Natural killer cell treated with Interleukin-12 subunit alpha and Interleukin-12 subunit beta and Interleukin-15 and Interleukin-18, amount 100 ng/mL, for 72 hours (primary cell): ENCODE results near the gene SCRN2. TPM values are rescaled to one million over a fixed set of nuclear protein-coding genes. Genes with fewer than 3 reads are reported as not detected.

ENCODE experiments used
- ATAC-seq, 2 donors: fragments of 150-1000 bp; cut with Tn5 transposase in 1 of 2; sonication (Bioruptor Pico), chemical (Tn5 transposase) in 1 of 2; 2 replicates each; pipeline ENCODE4 v1.10.0; 2021
- DNase-seq: peaks from one replicate; pipeline ENCODE4 v3.0.0; 2022; ENCODE audit warnings: low spot score
- H3K27ac Mint-ChIP-seq, 2 donors: 1 replicate in 1 of 2; 2 replicates in 1 of 2; pipeline ENCODE4 v1.8.0; 2022; ENCODE audit warnings: mixed read lengths in 2 of 2, mild to moderate bottlenecking in 1 of 2, moderate library complexity in 1 of 2
- H3K27me3 Mint-ChIP-seq, 2 donors: 1 replicate in 1 of 2; 2 replicates in 1 of 2; pipeline ENCODE4 v1.8.0; 2022; ENCODE audit warnings: mixed read lengths in 2 of 2
- H3K36me3 Mint-ChIP-seq: one replicate; pipeline ENCODE4 v1.8.0; 2022; ENCODE audit warnings: mixed read lengths
- H3K4me1 Mint-ChIP-seq, 2 donors: 1 replicate in 1 of 2; 2 replicates in 1 of 2; pipeline ENCODE4 v1.8.0; 2022; ENCODE audit warnings: low read depth in 2 of 2, mixed read lengths in 2 of 2, mild to moderate bottlenecking in 1 of 2
- H3K4me3 Mint-ChIP-seq: one replicate; pipeline ENCODE4 v1.8.0; 2022; ENCODE audit warnings: mixed read lengths
- H3K9me3 Mint-ChIP-seq: 2 replicates; pipeline ENCODE4 v1.8.0; 2022; ENCODE audit warnings: mixed read lengths
- total RNA-seq, 2 donors: library from RNA; stranded (reverse); gene quantifications; one replicate each; pipeline ENCODE4 v1.2.3, GENCODE V29; 2022

Gene SCRN2
- 10 to 100 TPM; 18.1 to 23.5 TPM for total RNA-seq

DNA sequence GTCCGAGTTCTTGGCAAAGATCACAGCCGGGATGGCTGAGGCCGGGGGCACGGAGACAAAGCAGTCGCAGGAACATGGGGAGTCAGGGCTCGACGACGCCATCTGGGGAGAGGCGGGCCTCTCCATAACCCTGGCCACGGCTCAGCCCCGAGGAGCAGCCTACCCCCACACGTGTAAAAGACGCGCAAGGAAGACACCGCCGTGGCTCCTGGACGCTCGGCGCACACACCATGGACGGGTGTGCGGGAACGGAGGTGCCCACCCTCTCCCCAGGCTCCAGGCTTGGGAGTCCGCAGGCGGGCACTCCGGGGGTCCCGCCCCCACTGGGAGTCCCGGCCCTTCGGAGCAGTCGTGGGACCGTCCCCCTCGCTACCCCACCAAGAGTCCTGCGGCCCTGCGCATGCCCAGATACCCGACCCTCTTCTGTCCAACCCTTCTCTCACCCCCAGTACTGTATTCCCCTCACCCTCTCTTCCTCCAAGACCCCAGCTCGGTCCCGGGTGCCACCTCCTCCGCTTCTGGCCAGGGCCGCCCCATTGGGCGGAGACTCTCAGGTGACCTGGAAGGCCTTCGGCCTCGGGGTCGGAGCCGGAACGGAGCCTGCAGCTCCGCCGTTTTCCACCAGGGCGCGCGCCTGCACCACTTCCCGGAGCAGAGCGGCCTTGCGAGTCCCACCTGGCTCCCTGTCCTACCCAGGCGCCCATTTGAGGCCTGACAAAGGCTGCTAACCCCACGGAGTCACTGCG lies at the start of gene SCRN2:
TSS of gene SCRN2 (minus strand) at position 532 of the 746 bp plus-strand sequence. CDS start at position 102, 430 bp downstream.
- peaks cover 15 to 18% of the 10 kb centered on the region in 2 donors for H3K4me1 Mint-ChIP-seq
- peaks cover 0 to 9% of the 10 kb centered on the region in 2 donors for H3K27me3 Mint-ChIP-seq
- peak within 1 kb of the TSS; percentile 96 for H3K4me3 Mint-ChIP-seq
- no peaks in the 10 kb centered on the region for H3K36me3 Mint-ChIP-seq
- ATAC-seq (peak; percentile 94 to 95), DNase-seq (peak; percentile 94)
- peak within 1 kb of the TSS; percentile 71 to 93 for H3K27ac Mint-ChIP-seq
- no peaks in the 10 kb centered on the region for H3K9me3 Mint-ChIP-seq

- H3K36me3 Mint-ChIP-seq = no peaks in the 10 kb centered on the region
These were observed 48.9 kb upstream of the SCRN2 start for GRCh38 chr17:47889734-47890529.

DNA sequence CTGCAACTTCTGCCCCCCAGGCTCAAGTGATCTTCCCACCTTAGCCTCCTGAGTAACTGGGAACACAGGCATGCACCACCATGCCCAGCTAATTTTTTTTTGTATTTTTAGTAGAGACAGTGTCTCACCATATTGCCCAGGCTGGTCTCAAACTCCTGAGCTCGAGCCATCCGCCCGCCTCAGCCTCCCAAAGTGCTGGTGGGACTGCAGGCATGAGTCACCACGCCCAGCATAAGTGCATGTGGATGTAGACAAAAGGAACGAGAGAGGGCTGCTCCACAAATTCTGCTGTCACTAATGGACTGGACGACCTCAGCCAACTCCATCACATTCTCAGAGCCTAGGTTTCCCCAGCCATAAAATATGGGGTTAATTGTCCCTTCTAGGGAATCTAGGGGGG lies 47.2 kb upstream of the SCRN2 start:
- Mint-ChIP-seq H3K9me3 (no peaks in the 10 kb centered on the region), H3K4me3 (no peak overlapping the region), H3K4me1 (peaks cover 8 to 11% of the 10 kb centered on the region in 2 donors), H3K36me3 (no peaks in the 10 kb centered on the region), H3K27ac (no peak overlapping the region), H3K27me3 (no peaks in the 10 kb centered on the region)
- ATAC-seq (no peak), DNase-seq (no peak)

More at GRCh38 chr17:47889734-47890529, 48.9 kb upstream of the SCRN2 start:
- ATAC-seq = peak; percentile 89 to 90
- no peak overlapping the region for H3K4me3 Mint-ChIP-seq
- H3K9me3 Mint-ChIP-seq = no peaks in the 10 kb centered on the region
- peaks cover 22 to 23% of the 10 kb centered on the region in 2 donors for H3K4me1 Mint-ChIP-seq
- DNase-seq = peak; percentile 93
- H3K27me3 Mint-ChIP-seq = no peaks in the 10 kb centered on the region
- H3K27ac Mint-ChIP-seq = peak overlapping the region in 1 of 2 donors; percentile 50

GRCh38 chr17:47884905-47885730 lies 44.0 kb upstream of the SCRN2 start:
- no peaks in the 10 kb centered on the region for H3K36me3 Mint-ChIP-seq
- H3K9me3 Mint-ChIP-seq = no peaks in the 10 kb centered on the region
- H3K27ac Mint-ChIP-seq = no peak overlapping the region
- H3K4me3 Mint-ChIP-seq = no peak overlapping the region
- ATAC-seq = peak; percentile 14 to 40
- DNase-seq = no peak
- peaks cover 0 to 9% of the 10 kb centered on the region in 2 donors for H3K4me1 Mint-ChIP-seq
- no peaks in the 10 kb centered on the region for H3K27me3 Mint-ChIP-seq

- H3K4me1 Mint-ChIP-seq = peaks cover 0 to 7% of the 10 kb centered on the region in 2 donors
- ATAC-seq (no peak), DNase-seq (no peak)
- no peak overlapping the region for H3K4me3 Mint-ChIP-seq
- H3K9me3 Mint-ChIP-seq = no peaks in the 10 kb centered on the region
- no peaks in the 10 kb centered on the region for H3K27me3 Mint-ChIP-seq
- no peaks in the 10 kb centered on the region for H3K36me3 Mint-ChIP-seq
- no peak overlapping the region for H3K27ac Mint-ChIP-seq
These were observed 43.3 kb upstream of the SCRN2 start for GRCh38 chr17:47884427-47884740.

DNA sequence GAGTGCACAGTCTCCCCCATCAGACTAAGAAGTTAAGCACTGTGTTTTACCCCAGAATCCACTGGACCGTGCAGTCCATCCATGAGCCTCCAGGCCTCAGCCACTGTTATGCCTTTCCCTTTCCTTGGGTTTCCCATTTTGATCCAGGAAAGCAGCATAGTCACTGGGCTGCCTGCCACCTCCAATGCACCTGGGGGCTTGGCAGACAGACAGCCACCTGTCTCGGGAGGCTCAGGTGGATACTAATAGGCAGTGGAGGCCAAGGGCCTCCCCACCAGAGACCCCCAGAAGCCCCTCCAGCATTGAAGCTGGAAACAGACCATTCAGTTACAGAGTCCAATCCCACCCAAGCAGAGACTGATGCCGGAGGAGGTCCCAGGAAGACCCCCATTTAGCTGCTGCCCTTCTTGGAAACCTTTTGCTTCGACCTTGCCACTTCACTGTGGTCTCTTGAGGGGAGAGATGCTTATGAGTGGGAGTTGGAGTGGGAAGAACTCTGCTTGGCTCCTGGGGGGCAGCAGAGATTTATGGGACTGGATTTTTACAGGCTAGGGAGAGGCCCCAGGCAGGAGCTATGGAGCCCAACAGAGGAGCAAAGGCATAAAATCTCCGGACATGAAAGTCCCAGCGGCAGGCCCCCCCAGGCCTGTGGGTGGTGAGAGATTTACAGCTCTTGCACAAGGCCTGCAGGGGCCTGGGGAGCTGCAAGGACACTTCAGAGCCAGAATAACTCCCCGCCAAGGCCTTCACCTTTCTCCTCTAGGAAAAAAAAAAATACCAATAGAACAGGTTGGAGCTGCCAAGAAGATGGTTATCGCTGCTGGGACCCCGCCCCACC lies 42.7 kb upstream of the SCRN2 start:
- no peaks in the 10 kb centered on the region for H3K36me3 Mint-ChIP-seq

DNA sequence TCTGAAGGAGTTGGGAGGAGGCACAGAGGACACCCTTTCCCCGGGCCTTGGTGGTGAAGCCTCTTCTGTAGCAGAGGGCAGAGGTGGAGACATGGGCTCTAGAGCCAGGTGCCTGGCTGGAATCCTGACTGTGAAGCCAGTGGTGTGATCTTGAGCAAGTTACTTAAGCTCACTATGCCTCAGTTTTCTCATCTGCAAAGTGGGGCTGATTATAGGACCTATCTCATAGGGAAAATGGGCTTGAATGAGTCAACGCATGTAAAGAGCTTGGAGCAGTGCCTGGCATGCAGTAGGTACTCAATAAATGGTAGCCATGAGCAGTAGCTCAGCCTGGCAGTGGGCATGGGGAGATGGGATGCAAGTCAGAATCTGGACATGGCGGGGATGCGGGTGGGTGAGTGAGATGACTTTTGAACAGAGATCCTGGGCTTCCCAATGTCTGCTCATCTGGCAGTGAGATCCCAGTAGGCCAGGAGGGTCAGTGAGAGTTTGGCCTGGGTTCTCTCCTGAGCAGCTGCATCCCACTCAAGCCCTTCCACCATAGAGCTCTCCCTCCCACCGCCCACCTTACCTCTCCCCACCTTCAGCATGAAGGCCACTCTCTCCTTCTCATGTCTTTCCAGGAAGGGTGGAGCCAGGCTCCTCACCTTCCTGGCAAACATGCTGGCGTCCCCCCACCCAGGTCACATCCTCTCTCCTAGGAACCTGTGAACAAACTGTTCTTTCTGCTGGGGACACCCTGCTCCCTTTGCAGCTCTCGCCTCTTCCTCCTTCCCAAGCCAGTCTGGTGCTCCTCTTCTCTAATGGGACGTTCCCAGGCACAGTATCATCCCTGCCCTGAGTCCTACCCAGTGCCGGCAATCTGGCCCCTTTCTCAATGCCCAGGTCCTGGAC lies 41.9 kb upstream of the SCRN2 start:
- H3K36me3 Mint-ChIP-seq = no peaks in the 10 kb centered on the region
- no peak for ATAC-seq
- peaks cover 8 to 10% of the 10 kb centered on the region in 2 donors for H3K27me3 Mint-ChIP-seq
- no peak for DNase-seq
- H3K9me3 Mint-ChIP-seq = no peaks in the 10 kb centered on the region
- H3K4me1 Mint-ChIP-seq = peaks cover 5 to 15% of the 10 kb centered on the region in 2 donors
- H3K4me3 Mint-ChIP-seq = no peak overlapping the region
- H3K27ac Mint-ChIP-seq = peak overlapping the region in 1 of 2 donors; percentile 31

More for the DNA sequence above, 42.7 kb upstream of the SCRN2 start:
- no peak for DNase-seq
- ATAC-seq = no peak
- Mint-ChIP-seq H3K9me3 (no peaks in the 10 kb centered on the region), H3K4me3 (no peak overlapping the region), H3K27me3 (peaks cover 5% of the 10 kb centered on the region in 2 donors), H3K27ac (no peak overlapping the region), H3K4me1 (peaks cover 4 to 11% of the 10 kb centered on the region in 2 donors)

- DNase-seq (no peak), ATAC-seq (peak; percentile 61 to 69)
- H3K9me3 Mint-ChIP-seq = no peaks in the 10 kb centered on the region
- peak overlapping the region in 1 of 2 donors; percentile 31 for H3K27ac Mint-ChIP-seq
- H3K27me3 Mint-ChIP-seq = peaks cover 8 to 10% of the 10 kb centered on the region in 2 donors
- H3K4me3 Mint-ChIP-seq = no peak overlapping the region
- H3K4me1 Mint-ChIP-seq = peaks cover 5 to 15% of the 10 kb centered on the region in 2 donors
- H3K36me3 Mint-ChIP-seq = no peaks in the 10 kb centered on the region
These were observed 41.2 kb upstream of the SCRN2 start for GRCh38 chr17:47882247-47882646.

DNA sequence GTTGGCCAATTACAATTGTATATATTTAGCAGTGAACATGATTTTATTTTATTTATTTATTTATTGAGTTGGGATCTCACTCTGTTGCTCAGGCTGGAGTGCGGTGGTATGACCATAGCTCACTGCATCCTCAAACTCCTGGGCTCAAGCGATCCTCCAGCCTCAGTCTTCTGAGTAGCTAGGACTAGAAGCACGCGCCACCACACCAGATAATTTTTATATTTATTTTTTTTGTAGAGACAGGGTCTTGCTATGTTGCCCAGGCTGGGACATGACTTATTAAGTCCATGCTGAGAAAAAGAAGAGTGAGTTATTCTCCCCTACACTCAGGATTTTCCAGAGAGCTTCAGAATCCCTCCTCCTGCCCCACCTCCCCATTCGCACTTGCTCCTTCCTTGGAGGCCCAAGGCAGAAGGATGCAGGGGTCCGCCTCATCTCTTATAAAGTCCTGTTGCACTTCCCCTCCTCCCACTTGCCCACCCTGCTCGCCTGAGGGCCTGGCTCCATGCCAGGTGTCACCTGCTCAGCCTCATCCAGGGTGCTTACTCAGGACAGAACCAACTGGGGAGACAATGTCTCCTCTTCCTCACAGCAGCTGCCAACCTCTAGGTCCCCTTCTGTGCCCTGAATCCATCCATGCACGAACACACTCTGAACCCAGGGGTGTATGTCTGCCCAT lies 38.8 kb upstream of the SCRN2 start:
- Mint-ChIP-seq H3K4me3 (no peak overlapping the region), H3K4me1 (peaks cover 5 to 15% of the 10 kb centered on the region in 2 donors), H3K27me3 (peaks cover 15 to 20% of the 10 kb centered on the region in 2 donors), H3K36me3 (no peaks in the 10 kb centered on the region), H3K9me3 (no peaks in the 10 kb centered on the region), H3K27ac (no peak overlapping the region)
- ATAC-seq (no peak), DNase-seq (no peak)

DNA sequence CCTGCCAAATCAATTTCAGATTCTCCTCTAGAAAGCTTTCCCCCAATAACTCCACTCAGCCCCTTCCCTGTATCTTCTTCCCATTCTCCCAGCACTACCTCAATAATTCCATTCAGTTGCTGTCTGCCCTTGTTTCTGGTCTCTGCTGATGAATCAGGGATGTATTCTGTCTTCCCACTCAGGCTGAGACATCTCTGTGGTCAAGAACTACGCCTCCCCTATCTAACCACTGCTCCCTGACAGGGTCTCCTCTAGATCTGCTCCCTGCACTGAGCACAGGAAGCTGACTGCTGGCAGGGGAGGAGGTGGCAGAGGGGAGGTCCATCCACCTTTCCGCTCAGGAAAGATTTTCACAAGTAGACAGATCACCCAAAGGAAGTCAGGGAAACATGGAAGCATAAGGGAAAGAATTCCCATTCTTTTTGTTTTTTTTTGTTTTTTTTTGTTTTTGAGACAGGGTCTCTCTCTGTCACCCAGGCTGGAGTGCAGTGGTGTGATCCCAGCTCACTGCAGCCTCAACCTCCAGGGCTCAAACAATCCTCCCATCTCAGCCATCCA lies 38.0 kb upstream of the SCRN2 start:
- ATAC-seq (no peak), DNase-seq (no peak)
- Mint-ChIP-seq H3K27me3 (peaks cover 17 to 27% of the 10 kb centered on the region in 2 donors), H3K4me1 (peaks cover 5 to 19% of the 10 kb centered on the region in 2 donors), H3K36me3 (no peaks in the 10 kb centered on the region), H3K4me3 (no peak overlapping the region), H3K27ac (no peak overlapping the region), H3K9me3 (no peaks in the 10 kb centered on the region)

- DNase-seq (no peak), ATAC-seq (no peak)
- Mint-ChIP-seq H3K36me3 (no peaks in the 10 kb centered on the region), H3K4me1 (peaks cover 5 to 24% of the 10 kb centered on the region in 2 donors), H3K9me3 (no peaks in the 10 kb centered on the region), H3K27me3 (peaks cover 23 to 34% of the 10 kb centered on the region in 2 donors), H3K4me3 (no peak overlapping the region), H3K27ac (peak overlapping the region in 1 of 2 donors; percentile 22)
These were observed 37.3 kb upstream of the SCRN2 start for GRCh38 chr17:47878203-47879027.
